NOMO-1 treated with DMSO at 0.1 percent for 48 hours (cell line): ENCODE results near the gene HAS3.

ENCODE experiments used
- DNase-seq: peaks from one replicate; lab custom pipeline; 2025; ENCODE audit not compliant: unreplicated experiment; lab: John Stamatoyannopoulos, UW

The HAS3 gene

GRCh38 chr16:69089091-69089910, 16.2 kb upstream of the HAS3 start:
- DNase-seq = peak; percentile 15

GRCh38 chr16:69093974-69094373, 11.5 kb upstream of the HAS3 start:
- no peak for DNase-seq

DNA sequence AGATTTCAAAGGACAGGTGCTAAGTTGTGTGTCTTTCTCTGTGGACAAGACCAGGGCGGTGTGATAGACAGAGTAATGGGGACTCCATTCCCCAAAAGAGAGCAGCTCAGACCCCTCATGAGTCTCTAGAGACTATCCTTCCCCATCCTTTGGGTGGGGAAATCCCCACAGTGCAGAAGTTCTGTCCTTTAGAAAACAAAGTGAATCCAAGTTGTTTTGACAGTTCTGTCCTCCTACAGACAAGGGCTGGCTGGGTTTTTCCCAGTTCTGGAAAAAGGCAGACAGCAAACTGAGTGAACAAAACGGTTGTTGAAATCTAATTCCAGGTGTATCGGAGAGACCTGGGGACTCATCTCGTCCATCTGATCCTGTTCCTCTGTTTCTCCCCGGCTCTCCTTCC, 11.0 kb upstream of the HAS3 start:
- DNase-seq = no peak

GRCh38 chr16:69095193-69095592, 10.3 kb upstream of the HAS3 start:
- no peak for DNase-seq

DNA sequence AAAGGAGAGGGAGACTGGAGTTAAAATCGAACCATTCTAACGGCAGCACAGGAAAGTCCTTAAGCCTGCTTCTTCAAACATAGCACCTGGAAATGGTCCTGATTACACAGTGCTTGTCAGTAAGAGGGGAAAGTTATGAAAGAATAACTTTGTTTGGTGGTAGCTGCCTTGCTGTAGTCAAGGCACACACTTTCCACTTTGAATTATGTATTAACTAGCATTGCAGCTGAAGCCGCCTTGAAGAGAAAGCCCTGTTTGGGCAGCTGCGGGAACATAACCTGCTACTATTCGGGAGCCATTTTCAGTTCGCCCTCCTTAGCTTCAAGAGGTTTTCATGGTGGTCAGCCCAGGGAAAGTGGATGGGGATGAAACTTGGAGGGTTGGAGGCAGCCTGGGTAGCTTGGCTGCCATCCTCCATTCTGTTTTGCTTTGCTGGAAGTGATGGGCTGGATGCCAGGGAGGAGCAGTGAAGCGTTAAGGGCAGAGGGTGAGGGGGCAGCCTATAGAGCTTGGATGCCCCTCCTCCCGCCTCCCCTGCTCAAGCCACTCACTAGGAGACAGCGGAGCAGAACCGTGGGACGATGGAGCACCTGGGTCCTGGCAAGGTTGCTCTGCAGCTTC, 5.3 kb upstream of the HAS3 start:
- DNase-seq = no peak

DNA sequence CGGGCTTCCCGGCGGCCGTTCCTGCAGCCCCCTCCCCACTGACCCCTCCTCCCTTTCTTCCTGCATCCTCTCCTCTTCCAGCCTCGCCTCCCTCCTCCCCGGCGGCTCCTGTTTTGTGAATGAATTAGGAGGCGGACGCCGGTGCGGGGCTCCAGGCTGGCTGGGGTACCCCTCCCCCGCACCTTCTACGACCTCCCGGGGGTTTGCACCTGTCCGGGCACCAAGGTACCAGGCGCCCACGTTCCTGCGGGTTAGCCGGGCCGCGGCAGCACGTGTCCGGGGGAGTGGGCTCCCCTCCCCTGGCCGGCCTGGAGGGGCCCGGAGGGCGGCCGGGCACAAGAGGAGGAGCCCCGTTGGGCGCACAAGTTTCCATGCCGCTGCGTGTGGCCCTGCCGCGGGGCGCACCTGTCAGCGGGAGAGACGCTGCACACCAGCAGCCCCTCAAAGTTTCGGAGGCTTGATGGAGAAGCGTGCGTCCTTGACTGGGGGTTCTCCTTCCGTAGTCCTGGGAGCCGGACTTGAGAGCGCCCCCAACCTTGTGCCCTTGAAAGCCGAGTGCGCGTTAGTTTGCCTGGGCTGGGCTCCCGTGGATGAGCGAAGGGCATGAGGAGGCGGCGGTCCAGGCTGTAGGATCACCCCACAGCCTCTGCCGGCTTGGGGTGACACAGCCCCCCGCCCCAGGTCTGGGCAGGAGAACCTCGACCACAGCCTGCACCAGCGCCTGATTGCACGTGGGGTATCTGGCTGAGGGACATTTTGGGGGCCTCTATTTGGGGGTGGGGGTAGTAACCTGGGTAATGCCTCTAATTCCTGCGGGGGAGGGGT, 1.2 kb downstream of the HAS3 start:
- no peak for DNase-seq

DNA sequence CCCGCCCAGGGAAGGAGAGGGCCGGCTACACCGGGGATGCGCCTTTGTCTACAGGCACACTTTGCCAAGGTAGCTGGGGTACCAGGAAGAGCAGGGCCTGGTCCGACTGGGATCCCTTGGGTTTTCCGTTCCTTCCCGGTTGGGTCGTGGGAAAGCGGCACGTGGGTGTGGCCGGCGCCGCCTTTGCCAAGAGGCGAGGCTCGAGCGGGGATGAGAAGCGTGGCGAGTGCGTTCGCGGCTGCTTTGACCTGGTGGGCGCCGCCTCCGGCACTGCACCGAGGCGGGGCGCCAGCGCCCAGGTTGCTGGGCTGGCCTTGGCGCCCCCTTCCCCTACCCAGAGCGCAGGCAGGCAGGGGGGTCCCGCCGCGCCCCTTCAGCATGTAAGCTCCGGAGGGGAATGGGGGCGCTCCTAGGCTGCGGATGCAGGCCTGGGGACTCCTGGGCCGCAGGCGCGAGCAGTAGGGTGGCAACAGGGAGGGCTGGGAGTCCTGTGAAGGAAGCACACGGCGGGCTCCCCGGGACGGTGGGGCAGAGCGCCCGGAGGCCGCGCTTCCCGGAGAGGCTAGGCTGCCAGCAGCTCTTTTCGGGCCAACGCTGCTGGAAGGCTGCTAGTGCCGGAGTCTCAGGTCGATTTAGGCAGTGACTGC, 2.0 kb downstream of the HAS3 start:
- DNase-seq = no peak

DNA sequence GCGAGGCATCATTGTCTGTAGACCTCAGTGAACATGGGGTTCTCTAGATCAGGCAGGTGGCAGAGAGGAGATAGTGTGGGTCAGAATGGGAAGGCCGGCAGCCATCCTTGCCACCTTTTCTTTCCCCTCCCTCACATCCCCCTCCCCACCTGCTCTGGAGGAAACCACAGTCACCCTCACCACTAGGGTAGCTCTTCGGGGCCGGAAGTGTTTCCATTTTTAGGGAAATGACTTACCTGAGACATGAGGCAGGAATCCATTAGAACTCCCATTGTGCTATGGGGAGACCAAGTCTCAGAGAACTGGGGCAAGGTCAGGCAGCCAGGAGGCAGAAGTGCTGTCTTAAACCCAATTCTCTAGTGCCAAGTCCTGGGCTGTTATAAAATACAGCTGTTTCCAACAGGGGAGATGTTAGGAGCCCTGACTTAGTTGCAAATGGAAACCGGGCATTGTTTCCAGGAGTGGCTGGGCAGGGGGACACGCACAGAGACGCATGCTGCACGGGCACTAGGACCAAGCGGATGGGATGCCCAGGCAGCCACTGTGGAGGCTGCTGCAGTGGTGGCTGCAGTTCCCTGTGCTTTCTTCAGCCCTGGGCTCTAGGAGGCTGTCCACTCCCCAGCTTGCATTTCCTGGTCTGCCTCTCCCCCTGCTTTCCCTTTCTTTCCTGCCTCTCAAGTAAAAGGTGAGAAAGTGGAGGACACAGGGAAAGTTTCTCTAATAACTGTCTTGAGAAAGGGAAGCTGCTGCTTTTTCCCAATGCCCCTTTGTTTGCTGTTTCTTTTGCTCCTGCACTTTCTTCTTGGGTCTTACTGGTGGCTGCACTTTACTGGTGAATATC, 2.8 kb downstream of the HAS3 start:
- DNase-seq = no peak

- DNase-seq = no peak
These were observed 3.4 kb downstream of the HAS3 start for GRCh38 chr16:69108905-69109252.

GRCh38 chr16:69109486-69110270, 4.2 kb downstream of the HAS3 start:
- no peak for DNase-seq

GRCh38 chr16:69110406-69110805, 5.0 kb downstream of the HAS3 start:
- no peak for DNase-seq

DNA sequence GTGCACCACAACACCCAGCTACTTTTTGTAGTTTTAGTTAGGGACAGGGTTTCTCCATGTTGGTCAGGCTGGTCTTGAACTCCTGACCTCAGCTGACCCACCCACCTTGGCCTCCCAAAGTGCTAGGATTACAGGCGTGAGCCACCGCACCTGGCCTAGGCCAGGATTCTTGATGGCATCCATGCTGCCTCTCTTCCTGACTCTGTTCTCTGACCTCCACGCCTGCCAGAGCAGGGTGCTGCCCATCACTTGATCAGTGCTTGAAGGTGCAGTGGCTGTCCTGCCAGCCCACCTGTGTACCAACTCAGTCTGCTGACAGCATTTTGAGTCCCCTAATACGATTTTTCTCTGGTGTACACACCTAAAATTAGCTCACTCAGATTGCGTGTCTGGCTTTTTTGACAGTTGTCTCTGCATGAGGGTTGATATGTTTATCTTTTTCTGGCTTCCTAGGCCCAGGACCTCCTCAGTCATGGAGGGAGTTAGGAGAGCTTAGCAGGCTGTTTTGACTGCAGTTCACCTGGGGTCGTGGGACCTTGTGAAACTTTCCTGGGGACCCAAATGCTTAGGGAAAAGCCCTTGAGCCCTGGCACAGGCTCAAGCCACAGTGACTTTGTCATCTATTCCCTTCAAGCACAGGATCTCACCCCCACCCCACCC, 5.9 kb downstream of the HAS3 start:
- DNase-seq = no peak

GRCh38 chr16:69111876-69112230, 6.4 kb downstream of the HAS3 start:
- no peak for DNase-seq

GRCh38 chr16:69112285-69113129, 7.1 kb downstream of the HAS3 start:
- DNase-seq = no peak

DNA sequence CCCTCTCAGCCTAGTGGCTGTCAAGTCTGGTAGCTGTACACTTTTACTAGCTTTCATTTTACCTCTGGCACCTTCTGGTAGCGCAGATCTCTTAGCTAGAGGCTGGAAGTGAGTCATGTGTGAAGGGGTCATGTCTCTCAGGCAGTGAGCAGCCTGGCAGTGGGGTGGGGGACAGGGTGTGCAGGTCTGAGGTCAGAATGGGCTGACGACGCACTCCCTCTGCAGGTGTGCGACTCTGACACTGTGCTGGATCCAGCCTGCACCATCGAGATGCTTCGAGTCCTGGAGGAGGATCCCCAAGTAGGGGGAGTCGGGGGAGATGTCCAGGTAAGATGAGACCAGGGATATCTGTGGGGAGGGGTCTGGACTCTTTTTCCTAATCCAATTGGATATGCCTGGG, 7.8 kb downstream of the HAS3 start:
- no peak for DNase-seq

GRCh38 chr16:69114346-69114975, 9.0 kb downstream of the HAS3 start:
- DNase-seq = no peak

GRCh38 chr16:69114976-69115355, 9.5 kb downstream of the HAS3 start:
- DNase-seq = no peak

- no peak for DNase-seq
These were observed 9.9 kb downstream of the HAS3 start for GRCh38 chr16:69115361-69115760.
